Fibroblast of peridontal ligament (primary cell): Measurements from ENCODE around the gene CYP2W1.
A peak's percentile ranks its signal among the peaks of the same experiment; 100 is the strongest.

Experiments used
- DNase-seq: peaks from one replicate; pipeline ENCODE4 v3.0.0-alpha.2; 2010; ENCODE audit errors: extremely low read depth

The CYP2W1 gene

GRCh38 chr7:1015196-1016121 is 32.5 kb downstream of the CYP2W1 start:
- DNase-seq: no peak

DNA sequence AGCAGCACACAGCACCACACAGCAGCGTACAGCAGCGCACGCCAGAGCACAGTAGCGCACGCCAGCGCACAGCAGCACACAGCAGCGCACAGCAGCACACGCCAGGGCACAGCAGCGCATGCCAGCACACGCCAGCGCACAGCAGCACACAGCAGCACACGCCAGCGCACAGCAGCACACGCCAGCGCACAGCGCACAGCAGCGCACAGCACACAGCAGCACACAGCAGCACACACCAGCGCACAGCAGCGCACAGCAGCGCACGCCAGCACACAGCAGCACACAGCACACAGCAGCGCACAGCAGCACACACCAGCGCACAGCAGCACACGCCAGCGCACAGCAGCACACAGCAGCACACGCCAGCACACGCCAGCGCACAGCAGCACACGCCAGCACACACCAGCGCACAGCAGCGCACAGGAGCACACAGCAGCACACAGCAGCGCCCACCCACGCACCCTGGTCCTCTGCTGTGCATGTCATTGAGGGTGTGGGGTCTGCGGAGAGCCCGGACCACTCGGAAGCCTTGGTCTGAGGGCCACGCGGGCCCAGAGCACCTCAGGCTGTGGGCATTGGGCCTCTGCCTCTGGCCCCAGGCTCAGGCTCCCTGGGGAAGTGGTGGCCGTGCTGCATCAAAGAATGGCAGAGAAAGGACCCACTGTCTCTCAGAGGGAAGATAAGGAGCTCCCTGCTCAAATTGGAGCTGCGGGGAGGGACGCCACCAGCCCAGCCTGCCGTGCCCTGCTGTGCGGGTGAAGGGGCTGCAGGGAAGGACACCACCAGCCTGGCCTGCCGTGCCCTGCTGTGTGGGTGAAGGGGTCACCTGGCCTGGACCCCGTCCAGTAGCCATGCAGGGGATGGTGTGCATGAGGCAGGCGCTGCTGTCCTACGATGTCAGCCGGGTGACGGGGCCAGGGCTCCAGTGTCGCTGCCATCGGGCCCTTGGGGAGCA is 33.9 kb downstream of the CYP2W1 start:
- no peak for DNase-seq

GRCh38 chr7:1017586-1018333 is 34.8 kb downstream of the CYP2W1 start:
- DNase-seq: no peak

GRCh38 chr7:1018334-1018695 is 35.3 kb downstream of the CYP2W1 start:
- DNase-seq: no peak

DNA sequence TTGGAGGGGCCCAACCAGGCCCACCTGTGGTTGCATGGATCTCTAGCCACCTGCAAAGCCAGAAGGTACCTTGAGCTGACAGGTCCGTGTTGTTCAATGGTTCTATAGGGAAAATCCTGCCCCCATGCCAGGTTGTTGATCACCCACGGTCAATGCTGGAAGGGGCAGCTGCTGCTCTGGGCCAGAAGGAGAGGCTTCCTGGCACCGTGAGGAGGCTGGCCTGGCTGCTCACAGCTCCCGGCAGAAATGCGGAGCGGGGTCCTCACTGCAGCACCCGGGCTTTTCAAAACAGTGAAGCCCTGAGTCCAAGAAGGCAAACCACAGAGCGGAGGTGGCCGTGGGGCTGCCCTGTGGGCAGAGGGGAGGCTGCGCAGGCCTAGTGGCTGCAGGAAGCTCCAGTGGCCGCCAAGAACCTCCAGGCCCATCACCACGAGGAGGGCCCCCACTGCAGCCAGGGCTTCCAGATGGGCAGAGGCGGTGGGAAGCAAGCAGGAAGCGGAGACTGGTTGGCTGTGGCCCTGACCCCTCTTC is 36.3 kb downstream of the CYP2W1 start:
- DNase-seq: no peak

DNA sequence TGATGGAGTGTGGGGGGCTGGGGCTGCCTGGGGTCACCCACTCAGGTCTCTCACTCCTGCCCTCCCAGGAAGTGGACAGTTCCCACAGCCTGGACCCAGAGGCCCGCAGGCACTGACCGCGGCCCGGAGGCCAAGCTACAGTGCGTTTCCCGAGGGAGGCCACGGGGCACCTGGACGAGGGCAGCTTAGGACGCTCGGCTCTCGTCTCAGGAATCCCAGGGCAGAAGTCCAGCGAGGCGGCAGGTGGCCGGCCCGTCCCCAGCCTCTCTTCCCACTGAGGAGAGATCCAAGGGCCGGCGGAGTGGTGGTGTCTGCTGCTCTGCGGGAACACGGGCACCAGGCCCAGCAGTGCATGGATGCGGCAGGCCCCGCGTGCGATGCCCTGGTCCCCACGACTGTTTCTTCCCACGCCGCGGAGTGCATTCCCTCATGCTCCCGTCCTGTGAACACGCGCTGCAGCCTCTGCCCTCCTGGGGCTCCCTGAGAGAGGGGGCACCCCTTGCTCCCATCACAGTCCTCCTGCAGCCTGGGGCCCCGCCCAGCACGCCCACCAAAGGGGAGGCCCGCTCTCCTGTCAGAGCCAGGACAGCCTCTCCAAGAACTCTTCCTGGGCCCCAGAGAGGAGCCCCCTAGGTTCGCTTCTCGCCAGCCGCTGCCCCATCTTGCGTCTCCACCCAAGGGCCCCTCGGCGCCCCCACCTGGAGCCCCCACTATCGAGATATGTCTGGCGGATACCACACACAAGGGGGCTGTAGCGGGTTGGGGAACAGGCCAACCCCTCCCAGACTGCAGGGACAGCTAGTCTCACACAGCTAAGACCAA is 37.0 kb downstream of the CYP2W1 start:
- DNase-seq: no peak

- no peak for DNase-seq
These were observed 37.9 kb downstream of the CYP2W1 start for GRCh38 chr7:1020849-1021251.

- DNase-seq: no peak
These were observed 38.4 kb downstream of the CYP2W1 start for GRCh38 chr7:1021366-1021765.

DNA sequence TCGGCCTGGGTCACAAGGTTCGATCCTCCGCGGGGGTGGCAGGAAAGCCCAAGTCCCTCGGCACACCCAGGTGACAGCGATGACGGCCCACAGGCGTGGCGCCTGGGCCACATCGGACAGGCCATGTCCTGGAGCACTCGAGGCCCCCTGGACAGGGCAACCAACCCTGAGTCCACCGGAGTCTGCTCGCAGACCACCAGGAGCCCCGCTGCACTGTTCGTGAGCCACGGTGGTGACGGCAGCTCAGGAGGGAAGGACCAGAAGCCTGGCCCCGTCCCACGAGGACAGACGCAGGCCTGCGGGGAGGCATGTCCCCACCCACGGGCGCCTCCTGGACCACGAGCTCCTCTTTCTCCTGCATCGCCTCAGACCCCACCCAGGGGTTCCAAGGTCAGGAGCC is 39.0 kb downstream of the CYP2W1 start:
- no peak for DNase-seq

DNA sequence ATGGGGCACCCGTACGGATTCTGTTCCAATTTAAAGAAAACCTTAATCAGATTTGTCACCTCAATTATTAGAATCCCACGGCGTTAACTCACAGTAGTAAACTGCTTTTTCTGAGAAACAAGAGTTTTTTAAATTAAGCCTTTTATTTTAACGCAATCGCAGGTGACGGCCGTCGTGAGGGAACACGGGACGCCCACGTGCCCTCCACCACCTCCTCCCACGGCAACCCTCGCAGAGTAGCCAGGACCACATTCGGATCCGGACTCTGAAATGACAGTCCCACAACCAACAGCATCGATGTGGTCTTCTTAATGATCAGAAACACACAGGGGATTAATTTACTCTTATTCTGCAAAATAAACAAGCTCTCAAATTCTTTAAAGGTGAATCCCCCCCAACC is 39.4 kb downstream of the CYP2W1 start:
- no peak for DNase-seq

- no peak for DNase-seq
These were observed 40.0 kb downstream of the CYP2W1 start for GRCh38 chr7:1022801-1023465.

- no peak for DNase-seq
These were observed 41.4 kb downstream of the CYP2W1 start for GRCh38 chr7:1024331-1024841.

- DNase-seq: no peak
These were observed 42.1 kb downstream of the CYP2W1 start for GRCh38 chr7:1024876-1025742.

- DNase-seq: no peak
These were observed 43.0 kb downstream of the CYP2W1 start for GRCh38 chr7:1025743-1026581.

DNA sequence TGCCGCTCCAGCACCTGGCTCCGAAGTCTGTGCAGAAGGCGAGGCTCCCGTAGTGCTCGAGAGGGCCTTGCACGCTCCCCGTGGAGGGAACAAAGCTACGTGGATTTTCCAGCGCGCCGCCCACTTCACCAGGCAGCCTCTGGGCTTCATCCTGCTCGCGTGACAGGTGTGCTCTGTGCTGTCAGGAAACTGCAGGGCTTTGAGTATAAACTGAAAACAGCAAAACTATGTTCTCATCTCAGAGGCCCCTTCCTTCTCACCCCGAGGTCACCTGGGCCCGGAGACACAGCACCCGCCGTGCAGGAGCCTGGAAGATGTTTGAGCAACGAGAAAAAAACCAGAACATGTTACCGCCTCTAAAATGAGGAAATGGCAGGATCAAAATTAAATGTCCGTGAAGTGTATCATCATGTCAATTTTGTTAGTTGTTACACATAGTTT is 43.8 kb downstream of the CYP2W1 start:
- DNase-seq: no peak

- peak; percentile 45 for DNase-seq
These were observed 44.5 kb downstream of the CYP2W1 start for GRCh38 chr7:1027242-1028043.
